CD4-positive, alpha-beta T cell treated with Interleukin-21 for 1 hour (primary cell): ENCODE results near the gene RARRES2.
"Not testable (repeated sequence)": the region's sequence is repeated elsewhere in the genome, so short reads cannot be mapped to it uniquely, and the experiment has no call there.

Experiments
- DNase-seq: peaks from one replicate; pipeline ENCODE4 v3.0.0-alpha.2; 2020

Gene RARRES2

GRCh38 chr7:150341263-150342120 lies at the start of gene RARRES2:
Gene RARRES2, minus strand, starts transcription at chr7:150341629. Its CDS starts 1,020 bp downstream, at chr7:150340609.
- DNase-seq, result no peak

GRCh38 chr7:150390205-150390604 lies 48.8 kb upstream of the RARRES2 start:
- no peak for DNase-seq

- DNase-seq, result no peak
Observed at GRCh38 chr7:150389532-150389816, 48.0 kb upstream of the RARRES2 start.

- no peak for DNase-seq
Observed at GRCh38 chr7:150388709-150389531, 47.5 kb upstream of the RARRES2 start.

GRCh38 chr7:150388306-150388705 lies 46.9 kb upstream of the RARRES2 start:
- DNase-seq, result no peak

GRCh38 chr7:150385884-150386283 lies 44.5 kb upstream of the RARRES2 start:
- DNase-seq, result not testable (repeated sequence)

DNA sequence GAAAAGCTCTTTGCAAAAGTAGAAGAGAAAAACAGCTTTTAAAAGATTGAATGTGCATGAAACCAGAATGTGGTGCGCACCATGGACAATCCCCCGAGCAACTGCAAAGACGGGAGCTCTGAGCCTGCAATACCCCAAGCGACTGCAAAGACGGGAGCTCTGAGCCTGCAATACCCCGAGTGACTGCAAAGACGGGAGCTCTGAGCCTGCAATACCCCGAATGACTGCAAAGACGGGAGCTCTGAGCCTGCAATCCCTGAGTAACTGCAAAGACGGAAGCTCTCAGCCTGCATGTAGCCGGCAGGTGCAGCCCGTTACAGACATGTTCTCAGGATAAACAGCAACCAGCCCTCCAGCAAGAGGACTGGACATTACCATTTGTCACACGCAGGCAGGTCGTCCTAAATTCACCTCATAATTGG lies 43.9 kb upstream of the RARRES2 start:
- DNase-seq, result no peak

- DNase-seq, result no peak
Observed at GRCh38 chr7:150384406-150385301, 43.2 kb upstream of the RARRES2 start.

- no peak for DNase-seq
Observed at GRCh38 chr7:150383710-150384397, 42.4 kb upstream of the RARRES2 start.

DNA sequence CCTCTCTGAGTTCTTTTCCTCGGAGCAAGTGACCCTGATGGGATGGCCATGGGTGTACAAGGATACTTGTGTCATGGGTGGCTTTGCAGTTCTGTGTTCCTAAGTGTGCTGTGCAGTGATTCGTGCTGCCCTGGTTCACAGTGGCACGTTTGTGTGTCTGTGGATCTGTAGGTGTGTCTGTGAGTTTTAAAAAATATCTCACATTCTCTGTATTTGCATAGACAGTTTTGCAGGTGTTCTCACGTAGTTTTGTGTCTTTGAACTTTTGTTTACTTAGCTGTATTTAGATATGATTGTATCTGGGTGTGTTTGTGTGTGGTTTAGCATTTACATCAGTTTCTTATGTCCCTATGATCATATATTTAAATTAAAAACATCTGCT lies 41.4 kb upstream of the RARRES2 start:
- DNase-seq, result no peak

- no peak for DNase-seq
Observed at GRCh38 chr7:150382123-150382843, 40.9 kb upstream of the RARRES2 start.

GRCh38 chr7:150381785-150382122 lies 40.3 kb upstream of the RARRES2 start:
- DNase-seq, result no peak

DNA sequence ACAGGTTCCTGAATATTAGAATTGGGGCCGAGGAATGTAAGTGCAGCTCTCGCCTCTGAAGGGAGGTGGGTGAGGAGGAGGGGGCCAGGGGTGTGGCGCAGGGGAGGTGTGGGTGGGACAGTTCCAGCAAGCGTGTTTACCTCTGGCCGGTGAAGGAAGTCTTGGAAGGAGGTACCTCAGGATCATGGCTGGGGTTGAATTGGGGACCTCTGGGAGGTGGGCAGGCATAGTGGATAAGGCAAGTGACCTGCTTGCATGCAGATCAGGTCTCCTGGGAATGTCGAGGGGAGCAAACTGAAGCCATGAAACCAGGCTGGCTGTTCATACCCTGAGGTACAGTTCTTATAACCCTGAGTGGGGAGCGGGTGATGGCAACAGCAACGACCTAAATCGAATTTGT lies 39.7 kb upstream of the RARRES2 start:
- no peak for DNase-seq

- no peak for DNase-seq
Observed at GRCh38 chr7:150380463-150380862, 39.0 kb upstream of the RARRES2 start.

DNA sequence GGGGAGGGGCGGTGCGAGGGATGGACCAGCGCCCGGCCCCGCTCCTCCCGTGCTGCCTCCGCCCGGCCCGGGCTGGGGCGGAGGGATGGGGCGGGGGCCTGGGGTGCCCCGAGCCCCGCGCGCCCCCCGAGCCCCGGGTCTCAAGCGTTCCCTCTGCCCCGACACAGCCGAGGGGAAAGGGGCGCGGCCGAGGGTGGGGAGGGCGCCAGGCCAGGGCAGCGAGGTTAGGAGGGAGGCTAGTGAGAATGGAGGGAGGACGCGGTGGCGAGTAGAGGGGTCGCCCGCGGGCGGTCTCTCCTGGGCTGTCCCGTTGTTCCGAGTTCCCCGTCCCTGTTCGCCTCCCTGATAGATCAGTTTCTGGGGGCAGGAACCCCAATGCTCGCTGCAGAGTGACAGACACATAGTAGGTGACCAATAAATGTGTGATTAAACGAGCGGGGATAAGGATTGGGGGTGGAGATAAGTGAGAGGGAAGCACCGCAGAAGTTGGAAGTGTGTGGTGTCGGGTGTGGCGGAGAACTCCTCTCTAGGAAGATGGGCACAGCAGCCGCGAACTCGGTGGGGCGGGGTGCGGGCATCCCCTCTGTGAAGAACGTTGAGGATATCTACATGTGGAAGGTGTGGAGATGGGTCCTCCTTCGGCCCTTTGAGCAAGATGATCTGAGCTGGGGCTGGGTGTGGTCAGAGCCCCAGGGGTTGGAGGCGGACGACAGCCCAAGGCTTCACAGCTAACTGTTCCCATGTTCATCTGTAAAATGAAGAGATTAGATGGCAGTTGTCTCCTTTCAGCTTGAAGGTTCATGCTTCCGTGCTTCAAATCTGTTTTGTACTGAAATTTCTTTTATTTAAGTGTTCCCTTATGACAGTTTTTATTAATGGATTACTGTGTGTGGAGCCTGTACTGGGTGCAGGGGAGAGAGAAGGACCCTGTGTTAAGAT lies 38.3 kb upstream of the RARRES2 start:
- peak; percentile 14 for DNase-seq

- peak; percentile 93 for DNase-seq
Observed at GRCh38 chr7:150378853-150379440, 37.5 kb upstream of the RARRES2 start, which contains the start of gene ZNF775. Gene ZNF775, plus strand, starts transcription at chr7:150379330. Its CDS starts 9,141 bp downstream, at chr7:150388471.

- peak; percentile 60 for DNase-seq
Observed at GRCh38 chr7:150378115-150378852, 36.9 kb upstream of the RARRES2 start.

- DNase-seq, result no peak
Observed at GRCh38 chr7:150377635-150378034, 36.2 kb upstream of the RARRES2 start.

GRCh38 chr7:150377196-150377595 lies 35.8 kb upstream of the RARRES2 start:
- DNase-seq, result no peak
